Spleen (tissue), 11 donors: ENCODE measurements around the gene ANKRD50. TPM values are rescaled to one million over a fixed set of nuclear protein-coding genes. Genes with fewer than 3 reads are reported as not detected.

Experiments used
- DNase-seq: peaks from one replicate; pipeline ENCODE4 v3.0.0-alpha.2; 2020
- H3K27ac ChIP-seq, 8 donors: fragments of 200-600 bp; sonication (generic) in 7 of 8; 1 replicate in 4 of 8; 2 replicates in 4 of 8; pipeline versions ENCODE4 v1.5.0 to v1.8.0; 2016 to 2021; ENCODE audit warnings: inconsistent platforms in 4 of 8, mild to moderate bottlenecking in 4 of 8, moderate library complexity in 1 of 8
- H3K27me3 ChIP-seq, 7 donors: fragments of 200-600 bp; sonication (generic) in 6 of 7; replicated peaks in 1 of 7; 1 replicate in 4 of 7; 2 replicates in 3 of 7; pipeline versions ENCODE4 v1.5.0 to v1.8.0; 2016 to 2021; ENCODE audit warnings: inconsistent platforms in 3 of 7, mild to moderate bottlenecking in 1 of 7
- H3K36me3 ChIP-seq, 6 donors: fragments of 200-600 bp; sonication (generic) in 5 of 6; 1 replicate in 4 of 6; 2 replicates in 2 of 6; pipeline versions ENCODE4 v1.5.0 to v1.8.0; 2016 to 2021; ENCODE audit warnings: inconsistent platforms in 2 of 6
- H3K4me1 ChIP-seq, 6 donors: fragments of 200-600 bp; sonication (generic) in 5 of 6; 1 replicate in 3 of 6; 2 replicates in 3 of 6; pipeline versions ENCODE4 v1.5.0 to v1.8.0; 2016 to 2021; ENCODE audit warnings: inconsistent platforms in 3 of 6
- H3K4me3 ChIP-seq, 8 donors: fragments of 200-600 bp; sonication (generic) in 7 of 8; 1 replicate in 4 of 8; 2 replicates in 4 of 8; pipeline versions ENCODE4 v1.5.0 to v1.8.0; 2016 to 2021; ENCODE audit warnings: inconsistent platforms in 4 of 8, mild to moderate bottlenecking in 4 of 8, moderate library complexity in 2 of 8
- H3K9me3 ChIP-seq, 8 donors: fragments of 200-600 bp; sonication (generic) in 7 of 8; 1 replicate in 4 of 8; 2 replicates in 4 of 8; pipeline versions ENCODE4 v1.5.0 to v1.8.0; 2016 to 2021; ENCODE audit warnings: inconsistent platforms in 4 of 8
- POLR2A ChIP-seq, 3 donors: fragments of 450-650 bp; IDR thresholded peaks; one replicate each; pipeline ENCODE4 v1.5.1; 2017; ENCODE audit warnings: antibody characterized with exemption in 3 of 3, mild to moderate bottlenecking in 1 of 3
- POLR2AphosphoS5 ChIP-seq, 3 donors: sonication (generic); formaldehyde crosslinking; IDR thresholded peaks; one replicate each; pipeline ENCODE4 v1.5.1; 2017; ENCODE audit warnings: antibody characterized with exemption in 3 of 3
- WGBS, 5 donors: extraction: QIAGEN DNeasy Blood & Tissue Kit in 3 of 5; methylation state at CpG; one replicate each; pipeline versions ENCODE4 v1.1.5 to v1.1.7; 2013 to 2018; 5-methylcytosine and 5-hydroxymethylcytosine counted together
- intact Hi-C: fragments of 100-400 bp; cut with DNase I; formaldehyde crosslinking; loops from one replicate; pipeline ENCODE4 v1.15.0; 2023; ENCODE audit warnings: low total_unique reads
- polyA plus RNA-seq, 3 donors: library from polyadenylated mRNA; stranded (reverse); fragments of 200-250 nt; gene quantifications; one replicate each; pipeline ENCODE4 v1.2.1, GENCODE V29; 2013
- total RNA-seq, 7 donors: library from RNA; depleted of rRNA in 3 of 7; stranded (reverse); fragments of >200 nt in 3 of 7; fragmentation: NEBNext Ultra II Directional in 4 of 7; extraction: Animal tissue kit (Norgen Biotek cat#: 25700) in 4 of 7; gene quantifications; one replicate each; pipeline versions ENCODE4 v1.1.0 to v1.2.1, GENCODE V29; 2016 to 2021
- TF ChIP-seq, protein P1 (sequence below), 11 experiments: fragments of 200-600 bp in 7 of 11; fragments of 450-650 bp in 4 of 11; sonication (generic) in 4 of 11; IDR thresholded peaks in 8 of 11; conservative IDR thresholded peaks in 3 of 11; 1 replicate in 7 of 11; 2 replicates in 4 of 11; pipeline versions ENCODE4 v1.4.0 to v1.8.0; 2016 to 2021; ENCODE audit warnings: antibody characterized with exemption in 11 of 11, inconsistent platforms in 4 of 11, mild to moderate bottlenecking in 1 of 11
- donor health status: healthy with polysubstance abuse.
- donor health status: DM: no; HTN: no; CAD: no; lungs with moderate emphysema.
- donor health status: DM: no; HTN: no; CAD: no.
- donor health status: Bipolar disorder and iron deficiency.
- donor health status: healthy.
- donor health status: DM: no; HTN: no; CAD: no.
- donor health status: DM: yes; HTN: yes; CAD: no.

Gene ANKRD50
- total and polyA plus RNA-seq, 10 donors, result 0.52 to 11.9 (median 9.0) TPM

GRCh38 chr4:124694306-124694705 lies 18.2 kb downstream of the ANKRD50 start:
- Histone ChIP-seq H3K36me3 (no peaks in the 10 kb centered on the region), H3K27ac (no peak overlapping the region), H3K4me3 (no peak overlapping the region), H3K9me3 (peaks cover 0 to 21% (median 14%) of the 10 kb centered on the region in 8 donors), H3K27me3 (no peaks in the 10 kb centered on the region), H3K4me1 (no peaks in the 10 kb centered on the region)
- intact Hi-C loops, result no loop called here
- no peak for DNase-seq
- TF ChIP-seq, protein P1, sequence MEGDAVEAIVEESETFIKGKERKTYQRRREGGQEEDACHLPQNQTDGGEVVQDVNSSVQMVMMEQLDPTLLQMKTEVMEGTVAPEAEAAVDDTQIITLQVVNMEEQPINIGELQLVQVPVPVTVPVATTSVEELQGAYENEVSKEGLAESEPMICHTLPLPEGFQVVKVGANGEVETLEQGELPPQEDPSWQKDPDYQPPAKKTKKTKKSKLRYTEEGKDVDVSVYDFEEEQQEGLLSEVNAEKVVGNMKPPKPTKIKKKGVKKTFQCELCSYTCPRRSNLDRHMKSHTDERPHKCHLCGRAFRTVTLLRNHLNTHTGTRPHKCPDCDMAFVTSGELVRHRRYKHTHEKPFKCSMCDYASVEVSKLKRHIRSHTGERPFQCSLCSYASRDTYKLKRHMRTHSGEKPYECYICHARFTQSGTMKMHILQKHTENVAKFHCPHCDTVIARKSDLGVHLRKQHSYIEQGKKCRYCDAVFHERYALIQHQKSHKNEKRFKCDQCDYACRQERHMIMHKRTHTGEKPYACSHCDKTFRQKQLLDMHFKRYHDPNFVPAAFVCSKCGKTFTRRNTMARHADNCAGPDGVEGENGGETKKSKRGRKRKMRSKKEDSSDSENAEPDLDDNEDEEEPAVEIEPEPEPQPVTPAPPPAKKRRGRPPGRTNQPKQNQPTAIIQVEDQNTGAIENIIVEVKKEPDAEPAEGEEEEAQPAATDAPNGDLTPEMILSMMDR (IDR thresholded peaks at IDR 0.05 in 8 of 11, conservative IDR thresholded peaks at IDR 0.05 in 3 of 11), result no peak
- TF ChIP-seq POLR2AphosphoS5 (IDR thresholded peaks at IDR 0.05) (no peak), POLR2A (IDR thresholded peaks at IDR 0.05) (no peak)

- Histone ChIP-seq H3K27ac (no peak overlapping the region), H3K4me3 (no peak overlapping the region), H3K4me1 (no peaks in the 10 kb centered on the region), H3K36me3 (no peaks in the 10 kb centered on the region), H3K27me3 (no peaks in the 10 kb centered on the region), H3K9me3 (peaks cover 0 to 17% (median 10%) of the 10 kb centered on the region in 8 donors)
- DNase-seq, result no peak
- WGBS, 5 donors, result 86 to 97% (median 93%) methylated on average over 2 of the region's 2 CpGs
- intact Hi-C loops, result no loop called here
- TF ChIP-seq POLR2AphosphoS5 (IDR thresholded peaks at IDR 0.05) (no peak), POLR2A (IDR thresholded peaks at IDR 0.05) (no peak)
- TF ChIP-seq, protein P1 (IDR thresholded peaks at IDR 0.05 in 8 of 11, conservative IDR thresholded peaks at IDR 0.05 in 3 of 11), result no peak
Measured at GRCh38 chr4:124691801-124692200, 20.7 kb downstream of the ANKRD50 start.

- intact Hi-C loops, result no loop called here
- H3K4me1 ChIP-seq, result no peaks in the 10 kb centered on the region
- H3K9me3 ChIP-seq, result no peaks in the 10 kb centered on the region
- H3K4me3 ChIP-seq, result no peak overlapping the region
- H3K27ac ChIP-seq, result no peak overlapping the region
- no peak for DNase-seq
- 83 to 95% (median 93%) methylated on average over 5 of the region's 5 CpGs for WGBS, 5 donors
- no peaks in the 10 kb centered on the region for H3K36me3 ChIP-seq
- TF ChIP-seq, protein P1 (IDR thresholded peaks at IDR 0.05 in 8 of 11, conservative IDR thresholded peaks at IDR 0.05 in 3 of 11), result no peak
- TF ChIP-seq POLR2AphosphoS5 (IDR thresholded peaks at IDR 0.05) (no peak), POLR2A (IDR thresholded peaks at IDR 0.05) (no peak)
- no peaks in the 10 kb centered on the region for H3K27me3 ChIP-seq
Measured at GRCh38 chr4:124686279-124686678, 26.3 kb downstream of the ANKRD50 start.

GRCh38 chr4:124685851-124686250 lies 26.7 kb downstream of the ANKRD50 start:
- H3K4me1 ChIP-seq, result no peaks in the 10 kb centered on the region
- H3K4me3 ChIP-seq, result no peak overlapping the region
- DNase-seq, result no peak
- H3K36me3 ChIP-seq, result no peaks in the 10 kb centered on the region
- no peak for TF ChIP-seq POLR2A (IDR thresholded peaks at IDR 0.05)
- TF ChIP-seq POLR2AphosphoS5 (IDR thresholded peaks at IDR 0.05), result no peak
- TF ChIP-seq, protein P1 (IDR thresholded peaks at IDR 0.05 in 8 of 11, conservative IDR thresholded peaks at IDR 0.05 in 3 of 11), result no peak
- intact Hi-C loops, result no loop called here
- no peaks in the 10 kb centered on the region for H3K27me3 ChIP-seq
- no peaks in the 10 kb centered on the region for H3K9me3 ChIP-seq
- H3K27ac ChIP-seq, result no peak overlapping the region
